ENCODE results near the gene SIRT7. TPM values are rescaled to one million over a fixed set of nuclear protein-coding genes. Genes with fewer than 3 reads are reported as not detected.
A peak's percentile ranks its signal among the peaks of the same experiment; 100 is the strongest.

Gene SIRT7
- total RNA-seq, 1 experiment from 2014 or later = 24.2 TPM

DNA sequence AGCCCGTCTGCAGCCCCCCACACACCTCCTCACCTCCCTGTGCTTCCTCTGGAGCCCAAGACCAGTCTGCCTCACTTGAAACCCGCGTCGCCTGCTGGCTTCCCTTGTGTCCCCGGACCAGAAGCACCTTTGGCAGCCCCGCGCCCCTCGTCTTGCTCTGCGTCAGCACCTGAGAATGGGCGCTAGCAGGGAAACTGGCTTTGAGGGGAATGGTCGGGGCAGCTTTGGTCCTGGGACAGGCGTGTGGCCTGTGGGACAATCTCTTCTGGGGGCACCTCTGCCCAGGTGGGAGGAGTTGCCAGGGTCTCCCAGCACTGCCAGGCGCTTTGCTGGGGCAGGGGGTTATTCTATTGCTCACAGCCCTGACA lies 13.2 kb upstream of the SIRT7 start:
- no peak for DNase-seq (ENCODE audit: low spot score)
- H3K27me3 Mint-ChIP-seq (ENCODE audit: low read depth) = peaks cover 3% of the 10 kb centered on the region; the same call in 1 of the 2 replicates
- POLR2A ChIA-PET = interaction anchor here (0.7 kb wide), 1 partner anchor 9 kb away, joined by 3 read pairs; no protein-coding TSS in a partner anchor
- peaks cover 10% of the 10 kb centered on the region; the same call in 1 of the 2 replicates for H3K36me3 Mint-ChIP-seq
- TF ChIP-seq, protein P1, sequence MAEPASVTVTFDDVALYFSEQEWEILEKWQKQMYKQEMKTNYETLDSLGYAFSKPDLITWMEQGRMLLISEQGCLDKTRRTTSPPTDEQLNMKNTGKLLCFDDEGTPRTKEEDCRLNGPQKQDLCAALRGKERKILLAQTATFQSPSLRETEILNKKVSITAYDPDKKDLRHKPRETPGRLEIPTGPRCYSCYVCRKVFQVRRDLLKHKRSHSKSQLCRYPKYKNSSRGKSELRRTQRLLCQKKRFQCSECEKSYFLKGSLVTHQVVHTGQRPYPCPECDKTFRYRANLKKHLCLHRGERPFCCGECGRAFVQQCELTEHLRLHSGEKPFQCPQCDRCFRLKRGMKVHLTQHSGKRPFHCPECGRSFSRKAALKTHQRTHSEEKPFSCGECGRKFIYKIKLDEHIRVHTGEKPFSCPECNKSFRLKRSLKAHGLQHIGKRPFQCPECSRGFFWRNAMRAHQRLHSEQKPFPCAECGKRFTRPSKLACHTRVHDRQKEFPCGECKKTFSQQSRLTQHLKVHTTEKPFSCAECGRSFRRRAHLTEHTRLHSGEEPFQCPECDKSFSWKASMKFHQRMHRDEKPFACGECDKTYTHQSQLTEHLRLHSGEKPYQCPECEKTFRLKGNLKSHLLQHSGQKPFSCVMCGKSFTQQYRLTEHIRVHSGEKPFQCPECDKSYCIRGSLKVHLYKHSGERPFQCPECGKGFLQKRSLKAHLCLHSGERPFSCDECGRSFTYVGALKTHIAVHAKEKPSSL (CRISPR knock-in tag; conservative IDR thresholded peaks at IDR 0.05) = no peak
- TF ChIP-seq NR1H2 (CRISPR knock-in tag; IDR thresholded peaks at IDR 0.05) = 0 out of 2 replicates have a peak, but pooled peaks have one; percentile 27
- H3K4me3 Mint-ChIP-seq = no peak overlapping the region; the same call in 1 of the 2 replicates
- ATAC-seq = no peak
- H3K4me1 Mint-ChIP-seq = peaks cover 9% of the 10 kb centered on the region
- no peaks in the 10 kb centered on the region for H3K9me3 Mint-ChIP-seq
- CTCF ChIA-PET = interaction anchor here (0.9 to 1.9 kb wide), 3 partner anchors 29 to 99 kb away, joined by 3 to 7 read pairs (median 4); no protein-coding TSS in a partner anchor
- H3K27ac Mint-ChIP-seq = no peak overlapping the region

DNA sequence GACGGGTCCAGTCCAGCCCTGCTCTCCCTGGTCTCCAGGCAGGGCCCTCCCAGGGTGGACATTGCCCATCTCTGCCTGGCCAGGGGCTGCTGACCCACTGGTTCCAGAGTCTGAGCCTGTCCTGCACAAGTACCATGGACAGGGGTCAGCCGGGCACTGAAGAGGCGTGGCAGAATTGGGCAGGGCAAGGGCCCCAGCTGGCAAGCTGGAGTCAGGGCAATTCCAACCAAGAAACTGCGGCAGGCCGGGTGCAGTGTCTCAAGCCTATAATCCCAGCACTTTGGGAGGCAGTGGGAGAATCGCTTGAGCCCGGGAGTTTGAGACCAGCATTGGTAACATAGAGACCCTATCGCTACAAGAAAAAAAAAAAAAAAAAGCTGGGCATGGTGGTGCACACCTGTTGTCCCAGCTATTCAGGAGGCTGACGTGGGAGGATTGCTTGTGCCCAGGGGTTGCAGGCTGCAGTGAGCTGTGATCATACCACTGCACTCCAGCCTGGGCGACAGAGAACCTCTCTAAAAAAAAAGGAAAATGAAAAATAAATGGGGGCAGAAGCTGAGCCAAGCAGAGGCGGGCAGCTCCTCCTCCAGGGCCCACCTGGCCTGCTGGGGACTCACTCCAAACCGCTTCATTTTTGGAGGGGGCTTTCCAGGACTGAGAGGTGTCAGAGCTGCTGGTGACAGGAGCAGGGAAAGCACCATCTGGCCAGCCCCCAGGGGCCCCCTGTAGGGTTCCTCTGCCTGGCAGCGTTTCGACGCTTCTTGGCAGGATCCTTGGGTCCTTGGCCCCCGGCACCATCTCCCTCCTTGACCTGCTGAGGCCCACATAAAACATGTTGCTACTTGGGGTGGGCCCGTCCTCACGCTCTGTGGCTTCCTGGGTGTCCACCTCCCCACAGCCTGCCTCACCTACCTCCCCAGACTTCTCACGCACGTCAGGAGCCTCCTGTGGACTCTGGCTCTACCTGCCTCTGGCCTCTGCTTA lies 12.5 kb upstream of the SIRT7 start:
- peaks cover 10% of the 10 kb centered on the region; the same call in 1 of the 2 replicates for H3K36me3 Mint-ChIP-seq
- H3K27ac Mint-ChIP-seq = no peak overlapping the region
- no peaks in the 10 kb centered on the region for H3K9me3 Mint-ChIP-seq
- TF ChIP-seq, protein P2, sequence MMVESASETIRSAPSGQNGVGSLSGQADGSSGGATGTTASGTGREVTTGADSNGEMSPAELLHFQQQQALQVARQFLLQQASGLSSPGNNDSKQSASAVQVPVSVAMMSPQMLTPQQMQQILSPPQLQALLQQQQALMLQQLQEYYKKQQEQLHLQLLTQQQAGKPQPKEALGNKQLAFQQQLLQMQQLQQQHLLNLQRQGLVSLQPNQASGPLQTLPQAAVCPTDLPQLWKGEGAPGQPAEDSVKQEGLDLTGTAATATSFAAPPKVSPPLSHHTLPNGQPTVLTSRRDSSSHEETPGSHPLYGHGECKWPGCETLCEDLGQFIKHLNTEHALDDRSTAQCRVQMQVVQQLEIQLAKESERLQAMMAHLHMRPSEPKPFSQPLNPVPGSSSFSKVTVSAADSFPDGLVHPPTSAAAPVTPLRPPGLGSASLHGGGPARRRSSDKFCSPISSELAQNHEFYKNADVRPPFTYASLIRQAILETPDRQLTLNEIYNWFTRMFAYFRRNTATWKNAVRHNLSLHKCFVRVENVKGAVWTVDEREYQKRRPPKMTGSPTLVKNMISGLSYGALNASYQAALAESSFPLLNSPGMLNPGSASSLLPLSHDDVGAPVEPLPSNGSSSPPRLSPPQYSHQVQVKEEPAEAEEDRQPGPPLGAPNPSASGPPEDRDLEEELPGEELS (CRISPR knock-in tag; IDR thresholded peaks at IDR 0.05) = no peak
- no peak for TF ChIP-seq GRHL2 (CRISPR knock-in tag; IDR thresholded peaks at IDR 0.05; ENCODE audit: insufficient replicate concordance, severe bottlenecking)
- TF ChIP-seq ZBTB21 (CRISPR knock-in tag; IDR thresholded peaks at IDR 0.05; ENCODE audit: borderline replicate concordance) = no peak
- no peak for TF ChIP-seq ZNF121 (CRISPR knock-in tag; IDR thresholded peaks at IDR 0.05)
- TF ChIP-seq FOXK1 (CRISPR knock-in tag; IDR thresholded peaks at IDR 0.05) = no peak
- no peak for TF ChIP-seq SOX15 (CRISPR knock-in tag; IDR thresholded peaks at IDR 0.05)
- no peak for TF ChIP-seq ESRRA (CRISPR knock-in tag; IDR thresholded peaks at IDR 0.05; ENCODE audit: borderline replicate concordance)
- TF ChIP-seq JAZF1 (CRISPR knock-in tag; IDR thresholded peaks at IDR 0.05) = no peak
- TF ChIP-seq JUN (CRISPR knock-in tag; IDR thresholded peaks at IDR 0.05) = no peak
- no peak for TF ChIP-seq OVOL2 (CRISPR knock-in tag; IDR thresholded peaks at IDR 0.05; ENCODE audit: borderline replicate concordance)
- TF ChIP-seq CBFB (CRISPR knock-in tag; IDR thresholded peaks at IDR 0.05; ENCODE audit: low read depth) = no peak
- no peak for TF ChIP-seq ZNF671 (CRISPR knock-in tag; IDR thresholded peaks at IDR 0.05)
- TF ChIP-seq IRF2 (CRISPR knock-in tag; IDR thresholded peaks at IDR 0.05; ENCODE audit: borderline replicate concordance, low read depth) = no peak
- TF ChIP-seq CREB1 (CRISPR knock-in tag; IDR thresholded peaks at IDR 0.05) = no peak
- no peak for TF ChIP-seq ZNF219 (CRISPR knock-in tag; IDR thresholded peaks at IDR 0.05; ENCODE audit: borderline replicate concordance)
- DNase-seq (ENCODE audit: low spot score) = no peak
- peak overlapping the region; percentile 14; the same call in 1 of the 2 replicates for H3K4me3 Mint-ChIP-seq
- ATAC-seq = no peak
- ChIA-PET CTCF (interaction anchor here (0.9 to 2.9 kb wide), 7 partner anchors 13 to 100 kb away, joined by 3 to 13 read pairs (median 4); no protein-coding TSS in a partner anchor), POLR2A (interaction anchor here (0.6 kb wide), 1 partner anchor 10 kb away, joined by 3 read pairs; no protein-coding TSS in a partner anchor)
- peaks cover 3% of the 10 kb centered on the region; the same call in 1 of the 2 replicates for H3K27me3 Mint-ChIP-seq (ENCODE audit: low read depth)
- peaks cover 10% of the 10 kb centered on the region for H3K4me1 Mint-ChIP-seq
